GM19035 (cell line): ENCODE measurements around the gene KRT75.

Experiments used
- ATAC-seq: cut with Tn5 transposase; IDR thresholded peaks from one replicate; pipeline ENCODE4 v1.9.1; 2021; ENCODE audit not compliant: unreplicated experiment

Gene KRT75

DNA sequence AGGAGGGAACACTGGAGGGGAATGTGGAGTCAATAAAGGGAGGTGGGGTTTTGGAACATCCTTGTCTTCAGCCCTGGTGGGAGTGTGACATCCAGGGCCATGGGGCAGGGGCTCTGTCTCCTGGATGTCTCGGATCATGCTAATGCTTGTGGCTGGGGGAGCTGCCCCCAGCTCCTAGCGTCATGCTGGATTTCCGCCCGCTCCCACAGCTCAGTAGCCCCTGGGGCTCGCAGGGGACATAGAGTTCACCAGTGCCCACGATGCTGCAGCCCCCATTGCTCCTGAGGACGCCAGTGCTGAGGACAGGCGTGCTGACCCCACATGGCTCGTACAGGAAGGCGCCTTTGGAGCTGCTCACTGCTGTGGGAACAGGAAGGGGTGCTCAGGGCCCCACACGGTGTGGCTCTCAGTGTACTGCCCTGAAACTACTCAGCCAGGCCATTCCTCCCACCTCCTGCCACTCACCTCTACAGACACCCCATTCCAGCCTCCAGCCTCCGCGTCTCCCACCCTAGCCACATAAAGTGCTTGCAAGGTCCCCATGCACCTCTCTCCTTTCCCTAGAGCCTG is 39.2 kb downstream of the KRT75 start:
- ATAC-seq = no peak

DNA sequence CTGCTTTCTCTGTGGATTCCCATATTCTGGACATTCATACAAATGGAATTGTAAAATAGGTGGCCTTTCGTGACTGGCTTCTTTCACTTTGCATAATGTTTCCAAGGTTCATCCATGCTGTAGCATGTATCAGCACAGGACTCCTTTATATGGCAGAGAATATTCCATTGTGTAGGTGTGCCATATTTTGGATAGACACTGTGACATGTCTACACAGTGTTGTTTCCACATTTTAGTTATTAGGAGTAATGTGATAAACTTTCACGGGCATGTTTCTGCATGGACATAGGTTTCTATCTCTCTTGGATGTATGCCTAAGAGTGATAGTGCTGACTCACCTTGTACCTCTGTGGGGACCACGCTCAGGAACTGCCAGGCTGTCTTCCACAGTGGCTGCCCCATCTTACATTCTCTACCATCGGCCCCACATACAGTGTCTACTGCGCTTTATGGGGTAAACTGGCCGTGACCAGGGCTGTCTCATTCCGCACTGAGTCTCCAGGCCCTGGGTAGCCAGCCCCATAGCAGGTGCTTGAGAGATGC is 41.6 kb downstream of the KRT75 start:
- ATAC-seq = no peak

DNA sequence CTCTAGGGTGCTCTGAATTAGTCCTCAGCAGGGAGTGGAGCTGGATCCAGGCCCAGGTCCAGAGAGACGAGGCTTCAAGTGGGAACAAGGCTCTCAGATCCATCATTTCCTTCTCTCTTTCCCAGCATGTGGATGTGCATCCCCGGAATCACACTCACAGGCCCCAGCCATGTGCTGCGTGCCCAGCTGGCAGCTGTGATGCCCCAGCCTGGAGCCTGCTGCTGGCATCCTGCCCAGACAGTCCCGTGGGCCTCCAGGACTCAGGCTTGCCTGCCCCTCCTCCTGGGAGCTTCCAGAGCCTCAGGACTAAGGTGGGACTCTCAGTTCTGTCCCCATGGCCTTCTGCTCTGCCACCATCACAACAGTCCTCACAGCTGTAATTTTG is 42.6 kb downstream of the KRT75 start:
- no peak for ATAC-seq

DNA sequence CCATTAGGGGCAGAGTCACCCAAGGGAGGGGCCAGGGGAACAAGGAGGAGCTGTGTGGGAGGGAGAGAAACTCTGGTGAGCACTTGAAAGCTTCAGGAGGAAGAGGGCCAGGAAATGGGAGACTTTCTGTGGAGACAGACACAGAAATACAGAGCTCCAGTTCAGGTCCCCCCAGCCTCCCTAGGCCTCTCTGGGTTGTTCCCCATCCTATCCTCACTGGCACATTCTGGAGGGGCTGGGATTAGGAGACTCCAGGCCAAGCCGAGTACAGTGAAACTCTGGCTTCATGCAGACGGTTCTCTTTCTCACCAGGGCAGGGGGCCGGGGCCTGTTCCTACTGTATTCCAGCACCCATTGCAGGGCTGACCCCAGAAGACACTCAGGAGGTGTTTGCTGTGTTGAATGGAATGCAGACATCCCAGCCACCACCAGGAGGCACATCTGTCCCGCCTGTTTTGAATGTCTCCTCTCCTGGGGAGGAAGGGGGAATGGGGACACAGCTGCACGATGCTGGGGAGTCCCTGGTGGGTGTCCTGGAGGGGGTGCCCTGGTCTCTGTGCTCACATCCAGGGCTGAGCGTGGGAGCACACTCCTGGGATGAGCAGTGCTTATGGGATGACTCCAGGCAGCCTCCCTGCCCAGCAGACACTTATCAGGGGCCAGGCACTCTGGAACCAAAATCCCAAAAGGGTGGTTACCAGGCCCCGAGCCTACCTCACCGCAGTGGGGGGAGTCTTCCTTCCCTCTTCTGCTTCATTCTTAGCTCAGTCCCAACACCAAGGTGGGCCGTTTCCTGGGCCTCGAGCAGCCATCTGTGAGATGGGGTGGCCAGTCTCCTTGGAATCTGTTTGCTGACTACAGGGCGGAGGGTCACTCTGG is 43.2 kb downstream of the KRT75 start:
- ATAC-seq = no peak

DNA sequence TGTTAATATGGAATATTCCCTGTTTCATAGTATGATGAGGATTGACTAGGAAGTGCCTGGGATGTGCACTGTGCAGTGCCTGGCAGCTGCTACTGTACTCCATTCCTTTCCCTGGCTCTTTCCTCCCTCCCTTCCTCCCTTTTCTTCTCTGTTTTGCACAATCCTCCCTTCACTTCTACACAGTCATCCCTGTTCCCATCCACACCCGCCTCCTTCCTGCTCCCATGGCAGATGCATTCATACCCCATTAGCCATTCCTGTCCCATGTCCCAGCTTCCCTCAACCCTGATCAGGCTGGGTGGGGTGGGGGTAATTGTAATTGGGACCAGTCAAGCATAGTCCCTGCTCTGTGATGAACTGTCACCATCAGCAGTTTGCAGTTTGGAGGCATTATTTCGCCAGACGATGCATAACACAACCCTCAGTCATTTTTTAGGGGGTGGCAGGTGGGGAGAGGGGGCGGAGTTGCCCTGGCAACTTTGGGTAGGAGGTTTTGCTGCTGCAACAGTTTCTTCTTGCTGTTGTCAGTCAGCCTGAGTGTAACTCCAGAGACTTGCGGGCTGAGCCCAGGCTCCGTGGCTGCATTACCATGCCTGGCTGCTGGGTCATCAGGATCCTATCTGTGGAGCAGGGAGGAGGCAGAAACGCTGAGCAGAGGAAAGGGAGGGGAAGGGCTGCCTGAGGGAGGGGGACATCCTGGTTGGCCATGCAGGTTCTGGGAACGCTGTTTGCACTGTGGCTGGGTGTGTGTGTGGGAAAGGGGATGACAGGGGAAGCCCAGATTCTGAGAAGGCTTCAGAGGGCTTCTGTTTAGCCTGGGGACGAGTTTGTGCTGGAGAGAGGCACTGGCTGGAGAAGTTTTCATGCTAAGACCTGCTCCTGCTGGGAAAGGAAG is 44.6 kb downstream of the KRT75 start:
- ATAC-seq = no peak

DNA sequence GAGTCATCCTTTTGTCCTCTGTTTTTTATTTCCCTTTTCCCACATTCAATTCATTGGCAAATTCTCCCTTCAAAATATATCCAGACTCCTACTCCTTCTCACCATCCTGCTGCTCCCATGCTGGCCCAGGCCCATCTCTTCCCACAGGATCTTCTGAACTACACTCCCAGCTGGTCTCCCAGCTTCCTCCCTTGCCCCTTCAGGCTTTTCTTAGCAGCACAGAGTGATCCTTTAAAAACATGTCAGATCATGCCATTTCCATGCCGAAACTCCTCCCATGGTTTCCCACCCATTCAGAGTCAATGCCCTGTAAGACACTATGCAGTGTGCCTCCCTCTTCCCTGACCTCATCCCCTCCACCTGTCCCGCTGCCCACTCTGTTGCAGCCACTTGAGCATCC is 46.3 kb downstream of the KRT75 start:
- no peak for ATAC-seq

DNA sequence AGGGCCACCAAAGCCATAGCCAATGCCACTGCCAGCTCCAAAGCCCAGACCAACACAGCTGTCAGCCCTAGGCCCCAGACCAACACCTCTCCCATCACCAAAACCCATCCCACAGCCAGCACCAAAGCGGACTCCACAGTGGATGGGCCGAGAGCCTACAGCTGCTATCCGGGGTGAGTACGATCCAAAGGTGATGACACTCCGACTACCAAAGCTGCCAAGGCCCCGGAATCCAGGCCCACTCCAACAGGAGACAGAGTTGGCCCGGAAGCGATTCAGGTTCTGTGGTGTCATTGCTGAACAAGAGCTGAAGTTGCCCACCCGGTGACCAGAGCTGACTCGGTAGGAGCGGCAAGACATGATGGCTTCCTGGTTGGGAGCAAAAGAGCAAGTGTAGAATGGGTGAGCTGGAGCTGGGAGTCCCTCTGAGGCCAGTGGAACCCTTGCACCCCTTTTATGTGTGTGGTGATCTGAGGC is 48.9 kb downstream of the KRT75 start, which contains the start of gene KRT84:
Gene KRT84 (minus strand): TSS at position 427 of the 477 bp plus-strand sequence. CDS start 67 bp downstream, at position 360.
- no peak for ATAC-seq

DNA sequence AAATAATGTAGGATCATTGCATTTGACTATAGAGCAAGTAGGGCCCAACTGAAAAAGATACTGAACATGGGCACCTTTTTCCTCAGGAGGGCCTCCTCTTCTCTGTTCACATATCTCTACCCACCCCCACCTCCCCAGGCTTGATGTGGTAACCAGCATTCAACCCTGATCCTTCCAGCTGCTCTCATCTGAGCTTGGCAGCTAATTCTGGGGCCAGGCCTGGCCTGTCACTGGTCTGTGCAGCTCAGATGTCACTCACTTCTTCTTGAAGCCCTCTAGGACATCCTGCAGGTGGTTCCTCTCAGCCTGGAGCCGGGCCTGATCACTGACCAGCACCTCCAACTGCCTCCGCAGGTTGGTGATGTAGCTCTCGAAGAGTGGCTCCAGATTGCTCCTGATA is 50.8 kb downstream of the KRT75 start:
- no peak for ATAC-seq

DNA sequence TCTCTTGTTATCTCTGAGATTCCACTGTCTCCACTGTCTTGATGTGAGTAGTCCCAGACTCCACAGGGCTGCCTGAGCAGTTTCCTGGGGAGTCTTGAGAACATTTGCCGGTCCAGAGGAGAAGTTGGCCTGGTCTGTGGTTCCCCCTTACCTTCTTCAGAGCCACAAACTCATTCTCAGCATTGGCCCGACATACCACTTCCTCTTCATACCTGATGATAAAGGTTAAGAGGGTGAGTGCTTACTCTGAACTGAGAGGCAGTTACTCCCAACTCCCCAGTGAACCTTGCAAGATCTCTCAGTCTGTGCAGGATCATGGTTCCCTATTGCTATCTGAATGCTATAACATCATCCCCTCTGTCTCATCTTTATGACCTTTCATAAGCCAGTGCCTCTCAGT is 51.3 kb downstream of the KRT75 start:
- ATAC-seq = no peak

DNA sequence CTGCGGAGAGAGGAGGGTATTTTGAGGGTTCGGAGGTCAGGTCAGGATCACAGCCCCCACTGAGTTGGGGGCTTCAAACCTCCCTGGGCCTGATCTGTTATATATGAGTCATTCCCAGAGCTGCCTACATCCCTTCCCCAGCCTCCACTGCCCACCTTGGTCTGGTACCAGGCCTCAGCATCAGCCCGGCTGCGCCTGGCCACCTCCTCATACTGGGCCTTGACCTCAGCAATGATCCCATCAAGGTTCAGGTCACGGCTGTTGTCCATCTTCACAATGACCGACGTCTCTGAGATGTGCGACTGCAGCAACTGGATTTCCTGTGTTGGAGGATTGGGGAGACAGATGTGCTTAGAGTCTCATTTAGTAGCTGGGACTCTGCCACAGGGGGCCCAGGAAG is 53.0 kb downstream of the KRT75 start:
- ATAC-seq = no peak

DNA sequence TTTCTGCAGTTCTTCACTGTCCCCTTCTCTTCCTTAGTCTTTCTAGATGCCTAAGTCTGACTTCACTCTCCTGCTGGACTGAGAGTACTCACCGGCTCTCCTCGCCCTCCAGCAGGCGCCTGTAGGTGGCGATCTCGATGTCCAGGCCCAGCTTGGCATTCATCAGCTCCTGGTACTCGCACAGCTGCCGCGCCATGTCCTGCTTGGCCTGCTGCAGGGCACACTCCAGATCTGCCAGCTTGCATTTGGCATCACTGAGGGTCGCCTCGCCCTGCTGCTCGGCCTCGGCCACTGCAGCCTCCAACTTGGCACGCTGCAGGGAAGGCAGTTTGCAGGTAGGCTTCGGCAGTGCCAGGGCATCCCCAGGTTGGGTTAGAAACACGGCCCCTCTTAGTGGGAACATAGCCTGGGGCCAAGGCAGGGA is 53.9 kb downstream of the KRT75 start:
- ATAC-seq = no peak

DNA sequence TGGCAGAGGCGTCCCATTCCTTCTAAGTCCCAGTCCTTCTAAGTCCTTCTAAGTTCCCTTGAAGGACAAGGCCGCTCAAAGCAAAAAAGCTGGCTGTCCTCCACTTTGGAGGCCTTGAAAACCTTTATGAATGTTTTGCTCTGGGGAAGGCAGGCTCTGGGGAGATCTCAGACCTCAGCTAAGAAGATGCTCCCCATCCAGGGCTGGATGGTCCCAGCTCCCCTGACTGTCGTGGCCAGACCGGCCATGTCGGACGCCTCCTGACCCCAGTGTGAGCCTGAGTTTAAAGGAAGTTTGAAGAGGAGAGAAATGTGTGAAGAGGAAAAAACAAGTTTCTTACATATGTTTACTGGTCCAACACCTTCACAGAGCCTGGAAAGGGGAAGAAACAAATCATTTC is 54.6 kb downstream of the KRT75 start:
- ATAC-seq = no peak

DNA sequence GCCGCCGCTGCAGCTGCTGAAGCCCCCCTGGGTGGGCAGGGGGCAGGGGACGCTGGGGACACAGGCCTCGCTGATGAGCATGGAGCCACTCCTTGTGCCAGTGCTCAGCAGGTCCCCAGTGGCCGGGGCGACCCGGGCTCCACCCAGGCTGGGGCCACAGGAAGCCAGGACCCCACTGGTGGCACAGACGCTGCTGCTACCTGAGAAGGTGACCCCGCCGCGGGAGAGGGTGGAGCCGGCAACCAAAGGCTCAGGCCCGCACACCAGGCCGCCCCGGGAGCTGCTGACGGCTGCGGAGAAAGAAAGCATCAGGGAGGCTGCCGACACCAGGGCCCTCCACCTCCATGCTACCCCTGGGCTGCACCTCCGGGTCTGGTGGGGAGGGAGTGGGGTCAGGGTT is 56.1 kb downstream of the KRT75 start:
- ATAC-seq = no peak

DNA sequence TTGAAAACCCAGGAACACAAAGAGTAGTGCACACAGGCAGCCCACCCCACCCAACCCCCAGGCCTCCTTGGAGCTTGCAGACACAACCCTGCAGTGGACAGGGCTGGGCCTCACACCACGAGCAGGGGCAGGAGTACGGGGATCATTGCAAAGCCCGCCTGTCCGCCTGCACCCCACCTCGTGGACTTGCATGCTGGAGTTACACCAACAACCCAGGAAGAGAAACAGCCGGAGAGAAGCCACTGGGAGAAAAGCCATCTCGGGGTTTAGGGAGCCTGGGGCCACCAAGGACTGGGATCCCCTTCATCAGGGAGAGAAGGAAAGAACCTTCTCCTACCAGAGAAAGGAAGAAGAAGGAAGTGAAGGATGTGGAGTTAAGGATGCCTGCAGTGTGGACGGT is 56.9 kb downstream of the KRT75 start:
- no peak for ATAC-seq
